IMR-90 (cell line): Measurements from ENCODE around the gene TRPC4AP.

ENCODE experiments used
- BHLHE40 ChIP-seq: fragments of 150-350 bp; IDR thresholded peaks from 2 replicates; pipeline ENCODE4 v1.6.1; 2016; ENCODE audit warnings: mild to moderate bottlenecking, low read depth, low read length
- CEBPB ChIP-seq: IDR thresholded peaks from 2 replicates; pipeline ENCODE4 v1.6.1; 2012; ENCODE audit warnings: low read depth, low read length, improper control_type of control experiment
- FOS ChIP-seq: fragments of 150-350 bp; IDR thresholded peaks from 2 replicates; pipeline ENCODE4 v1.6.1; 2016; ENCODE audit warnings: low read depth, low read length
- MAFK ChIP-seq: IDR thresholded peaks from 2 replicates; pipeline ENCODE4 v1.6.1; 2012; ENCODE audit warnings: low read depth, low read length, improper control_type of control experiment
- MXI1 ChIP-seq: IDR thresholded peaks from 2 replicates; pipeline ENCODE4 v1.6.1; 2012; ENCODE audit warnings: low read depth, mild to moderate bottlenecking, low read length, moderate library complexity, borderline replicate concordance
- NFE2L2 ChIP-seq: fragments of 150-350 bp; IDR thresholded peaks from 2 replicates; pipeline ENCODE4 v1.6.1; 2016; ENCODE audit warnings: low read depth, mild to moderate bottlenecking, low read length
- POLR2A ChIP-seq: IDR thresholded peaks from 2 replicates; pipeline ENCODE4 v1.6.1; 2012; ENCODE audit warnings: mild to moderate bottlenecking, low read depth, low read length
- RAD21 ChIP-seq: IDR thresholded peaks from 2 replicates; pipeline ENCODE4 v1.6.1; 2012; ENCODE audit warnings: low read length, improper control_type of control experiment
- RCOR1 ChIP-seq: IDR thresholded peaks from 2 replicates; pipeline ENCODE4 v1.6.1; 2012; ENCODE audit warnings: mild to moderate bottlenecking, low read length, improper control_type of control experiment; ENCODE audit not compliant: insufficient replicate concordance
- RFX5 ChIP-seq: IDR thresholded peaks from 2 replicates; pipeline ENCODE4 v1.8.0; 2012; ENCODE audit warnings: low read depth, mild to moderate bottlenecking, low read length, moderate library complexity
- SMC3 ChIP-seq: fragments of 150-350 bp; IDR thresholded peaks from 2 replicates; pipeline ENCODE4 v1.6.1; 2016; ENCODE audit warnings: low read depth, mild to moderate bottlenecking, antibody characterized with exemption, low read length, moderate library complexity
- TF ChIP-seq, protein P1 (sequence below): conservative IDR thresholded peaks from 2 replicates; pipeline ENCODE4 v1.5.1; 2012; ENCODE audit warnings: mild to moderate bottlenecking, low read depth, low read length, improper control_type of control experiment
- TF ChIP-seq, protein P2 (sequence below): fragments of 150-350 bp; IDR thresholded peaks from 2 replicates; pipeline ENCODE4 v1.6.1; 2016; ENCODE audit warnings: low read depth, mild to moderate bottlenecking, low read length, moderate library complexity, borderline replicate concordance

DNA sequence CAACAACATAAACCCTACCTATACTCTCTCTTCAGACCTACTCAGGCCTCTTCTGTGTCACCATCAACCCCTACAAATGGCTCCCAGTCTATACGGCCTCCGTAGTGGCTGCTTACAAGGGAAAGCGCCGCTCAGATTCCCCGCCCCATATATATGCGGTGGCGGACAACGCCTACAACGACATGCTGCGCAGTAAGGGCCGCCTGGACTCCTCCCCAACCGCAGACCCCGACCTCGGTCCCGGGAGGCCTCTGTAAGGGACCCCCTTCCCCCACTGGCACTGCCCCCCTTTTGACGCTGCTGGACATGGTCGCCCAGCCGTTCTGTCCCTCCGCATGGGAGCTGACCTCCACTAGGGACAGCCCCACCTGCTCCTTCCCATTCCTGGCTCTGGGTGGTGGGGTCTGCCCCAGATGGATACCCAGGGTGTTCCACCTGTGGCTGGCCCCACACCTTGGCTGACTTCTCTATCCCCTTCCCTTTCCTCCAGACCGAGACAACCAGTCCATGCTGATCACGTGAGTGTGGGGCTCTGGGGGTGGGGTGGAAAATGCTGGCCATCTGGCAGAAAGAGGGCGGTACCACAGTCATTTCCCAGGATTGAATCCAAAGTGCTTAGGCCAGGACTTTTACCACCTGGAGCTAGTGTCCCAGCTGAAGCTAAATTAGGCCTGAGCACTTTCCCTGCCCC lies 111.9 kb downstream of the TRPC4AP start:
- TF ChIP-seq, protein P1, sequence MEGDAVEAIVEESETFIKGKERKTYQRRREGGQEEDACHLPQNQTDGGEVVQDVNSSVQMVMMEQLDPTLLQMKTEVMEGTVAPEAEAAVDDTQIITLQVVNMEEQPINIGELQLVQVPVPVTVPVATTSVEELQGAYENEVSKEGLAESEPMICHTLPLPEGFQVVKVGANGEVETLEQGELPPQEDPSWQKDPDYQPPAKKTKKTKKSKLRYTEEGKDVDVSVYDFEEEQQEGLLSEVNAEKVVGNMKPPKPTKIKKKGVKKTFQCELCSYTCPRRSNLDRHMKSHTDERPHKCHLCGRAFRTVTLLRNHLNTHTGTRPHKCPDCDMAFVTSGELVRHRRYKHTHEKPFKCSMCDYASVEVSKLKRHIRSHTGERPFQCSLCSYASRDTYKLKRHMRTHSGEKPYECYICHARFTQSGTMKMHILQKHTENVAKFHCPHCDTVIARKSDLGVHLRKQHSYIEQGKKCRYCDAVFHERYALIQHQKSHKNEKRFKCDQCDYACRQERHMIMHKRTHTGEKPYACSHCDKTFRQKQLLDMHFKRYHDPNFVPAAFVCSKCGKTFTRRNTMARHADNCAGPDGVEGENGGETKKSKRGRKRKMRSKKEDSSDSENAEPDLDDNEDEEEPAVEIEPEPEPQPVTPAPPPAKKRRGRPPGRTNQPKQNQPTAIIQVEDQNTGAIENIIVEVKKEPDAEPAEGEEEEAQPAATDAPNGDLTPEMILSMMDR, result no peak
- TF ChIP-seq RAD21 (no peak), MAFK (no peak), POLR2A (no peak), SMC3 (no peak), CEBPB (no peak), MXI1 (no peak), RCOR1 (no peak), RFX5 (no peak), BHLHE40 (no peak), FOS (no peak), NFE2L2 (no peak)
- TF ChIP-seq, protein P2, sequence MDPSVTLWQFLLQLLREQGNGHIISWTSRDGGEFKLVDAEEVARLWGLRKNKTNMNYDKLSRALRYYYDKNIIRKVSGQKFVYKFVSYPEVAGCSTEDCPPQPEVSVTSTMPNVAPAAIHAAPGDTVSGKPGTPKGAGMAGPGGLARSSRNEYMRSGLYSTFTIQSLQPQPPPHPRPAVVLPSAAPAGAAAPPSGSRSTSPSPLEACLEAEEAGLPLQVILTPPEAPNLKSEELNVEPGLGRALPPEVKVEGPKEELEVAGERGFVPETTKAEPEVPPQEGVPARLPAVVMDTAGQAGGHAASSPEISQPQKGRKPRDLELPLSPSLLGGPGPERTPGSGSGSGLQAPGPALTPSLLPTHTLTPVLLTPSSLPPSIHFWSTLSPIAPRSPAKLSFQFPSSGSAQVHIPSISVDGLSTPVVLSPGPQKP, result no peak
